Keratinocyte (primary cell): Measurements from ENCODE around the gene TBL1Y. TPM values are rescaled to one million over a fixed set of nuclear protein-coding genes. Genes with fewer than 3 reads are reported as not detected.
"Not testable (repeated sequence)": the region's sequence is repeated elsewhere in the genome, so short reads cannot be mapped to it uniquely, and the experiment has no call there.

Source experiments
- DNase-seq: peaks from one replicate; pipeline ENCODE4 v3.0.0-alpha.2; 2011; ENCODE audit warnings: low read depth, missing footprints, low spot score
- FAIRE-seq: peaks from 2 replicates; lab custom pipeline; 2011; peaks lifted over from hg19 to GRCh38; lab: Jason Lieb, UNC
- H2AFZ ChIP-seq: 2 replicates; pipeline ENCODE4 v1.6.0; 2012; ENCODE audit warnings: low read length, control low read depth, inconsistent platforms; ENCODE audit not compliant: control insufficient read depth
- H3K27ac ChIP-seq: 2 replicates; pipeline ENCODE4 v1.5.1; 2011; ENCODE audit warnings: low read length; ENCODE audit not compliant: control insufficient read depth, insufficient read depth
- H3K27me3 ChIP-seq: 3 replicates; pipeline ENCODE4 v1.6.0; 2011; ENCODE audit warnings: low read length; ENCODE audit not compliant: control insufficient read depth, insufficient read depth; ENCODE audit errors: extremely low read depth
- H3K36me3 ChIP-seq, 2 experiments: 2 replicates in 1 of 2; 3 replicates in 1 of 2; pipeline ENCODE4 v1.5.1; 2011; ENCODE audit warnings: low read length in 2 of 2, mild to moderate bottlenecking in 1 of 2; ENCODE audit not compliant: control insufficient read depth in 2 of 2, insufficient read depth in 2 of 2; ENCODE audit errors: extremely low read depth in 1 of 2
- H3K4me1 ChIP-seq: 3 replicates; pipeline ENCODE4 v1.5.1; 2011; ENCODE audit warnings: low read length; ENCODE audit not compliant: control insufficient read depth, insufficient read depth; ENCODE audit errors: extremely low read depth
- H3K4me2 ChIP-seq: 3 replicates; pipeline ENCODE4 v1.6.0; 2011; ENCODE audit warnings: low read depth, low read length; ENCODE audit not compliant: control insufficient read depth, insufficient read depth; ENCODE audit errors: extremely low read depth
- H3K4me3 ChIP-seq, 3 experiments: fragments of 200-600 bp in 1 of 3; sonication (generic) in 1 of 3; 2 replicates in 2 of 3; 3 replicates in 1 of 3; pipeline ENCODE4 v1.5.1; 2011 to 2016; ENCODE audit warnings: low read length in 3 of 3, mild to moderate bottlenecking in 3 of 3, control low read depth in 2 of 3, inconsistent platforms in 1 of 3, low read depth in 1 of 3, mixed read lengths in 1 of 3, mixed run types in 1 of 3, moderate library complexity in 1 of 3; ENCODE audit not compliant: control insufficient read depth in 2 of 3, insufficient read depth in 2 of 3; ENCODE audit errors: extremely low read depth in 1 of 3
- H3K79me2 ChIP-seq: 2 replicates; pipeline ENCODE4 v1.6.0; 2012; ENCODE audit warnings: low read length; ENCODE audit not compliant: control insufficient read depth, insufficient read depth
- H3K9ac ChIP-seq: 3 replicates; pipeline ENCODE4 v1.6.0; 2011; ENCODE audit warnings: low read length; ENCODE audit not compliant: control insufficient read depth, insufficient read depth; ENCODE audit errors: extremely low read depth
- H3K9me1 ChIP-seq: 3 replicates; pipeline ENCODE4 v1.6.0; 2011; ENCODE audit warnings: low read length; ENCODE audit not compliant: control insufficient read depth, insufficient read depth; ENCODE audit errors: extremely low read depth
- H3K9me3 ChIP-seq: 2 replicates; pipeline ENCODE4 v1.5.1; 2012; ENCODE audit warnings: low read depth, low read length; ENCODE audit not compliant: control insufficient read depth
- H4K20me1 ChIP-seq: 3 replicates; pipeline ENCODE4 v1.6.0; 2011; ENCODE audit warnings: low read length; ENCODE audit not compliant: control insufficient read depth, insufficient read depth; ENCODE audit errors: extremely low read depth
- CTCF ChIP-seq, 3 experiments: IDR thresholded peaks in 1 of 3; conservative IDR thresholded peaks in 1 of 3; optimal IDR thresholded peaks in 1 of 3; 2 replicates in 2 of 3; 3 replicates in 1 of 3; pipeline versions ENCODE3 to v1.5.1; 2011; ENCODE audit warnings: low read length in 3 of 3, mild to moderate bottlenecking in 3 of 3, moderate library complexity in 2 of 3, control low read depth in 1 of 3, inconsistent platforms in 1 of 3; ENCODE audit not compliant: insufficient read depth in 2 of 3; ENCODE audit errors: extremely low read depth in 1 of 3
- EZH2 ChIP-seq: IDR thresholded peaks from one replicate; pipeline ENCODE4 v1.6.1; 2012; ENCODE audit warnings: inconsistent platforms, mild to moderate bottlenecking, low read length, moderate library complexity
- dilution Hi-C: fragments of 300-500 bp; cut with MboI; formaldehyde crosslinking; loops from one replicate; pipeline ENCODE4 v1.7.0; 2020; ENCODE audit warnings: low sequenced_read_pairs; ENCODE audit not compliant: extremely low pct_ligation_motif_present
- polyA plus RNA-seq, 5 experiments: library from polyadenylated mRNA; depleted of rRNA in 3 of 5; stranded (reverse) in 3 of 5; stranded (forward) in 1 of 5; unstranded in 1 of 5; fragments of >200 nt; gene quantifications; 1 replicate in 1 of 5; 2 replicates in 3 of 5; 3 replicates in 1 of 5; pipeline versions ENCODE4 v1.2.1 to v1.2.3, GENCODE V29; 2011 to 2012; ENCODE audit warnings: missing spikeins in 2 of 5, low read depth in 1 of 5, low replicate concordance in 1 of 5

Gene TBL1Y
- polyA plus RNA-seq, 1 donor (not counting 4 experiments of a cell fraction or from before 2014, with no cell fraction given) = not detected

GRCh38 chrY:6895236-6895635 lies 15.3 kb upstream of the TBL1Y start:
- FAIRE-seq = no peak

GRCh38 chrY:6902116-6902515 lies 8.4 kb upstream of the TBL1Y start:
- dilution Hi-C loops, H3K36me3 ChIP-seq, H2AFZ ChIP-seq, H3K4me1 ChIP-seq, DNase-seq, H4K20me1 ChIP-seq, H3K4me3 ChIP-seq, H3K9me3 ChIP-seq, H3K9me1 ChIP-seq, H3K4me2 ChIP-seq, H3K27ac ChIP-seq, H3K9ac ChIP-seq, FAIRE-seq, H3K79me2 ChIP-seq, H3K27me3 ChIP-seq: not testable (repeated sequence)

More at GRCh38 chrY:6895236-6895635, 15.3 kb upstream of the TBL1Y start:
- Histone ChIP-seq H3K4me1 (no peaks in the 10 kb centered on the region), H3K27me3 (no peaks in the 10 kb centered on the region), H3K79me2 (no peaks in the 10 kb centered on the region), H3K9me1 (no peaks in the 10 kb centered on the region), H2AFZ (no peak overlapping the region), H3K9me3 (no peaks in the 10 kb centered on the region), H3K36me3 (no peaks in the 10 kb centered on the region), H3K4me2 (no peak overlapping the region), H3K9ac (no peak overlapping the region), H3K4me3 (no peak overlapping the region), H4K20me1 (no peaks in the 10 kb centered on the region), H3K27ac (no peak overlapping the region)
- dilution Hi-C loops = no loop called here
- TF ChIP-seq EZH2 (no peak), CTCF (optimal IDR thresholded peaks at IDR 0.05 in 1 of 3, IDR thresholded peaks at IDR 0.05 in 1 of 3, conservative IDR thresholded peaks at IDR 0.05 in 1 of 3; ENCODE audit: extremely low read depth in 1 of 3, insufficient read depth in 2 of 3, low read length in 3 of 3) (no peak)
- DNase-seq = no peak

- H3K9me3 ChIP-seq = no peaks in the 10 kb centered on the region
- H3K27me3 ChIP-seq = no peaks in the 10 kb centered on the region
- H3K79me2 ChIP-seq = no peaks in the 10 kb centered on the region
- H3K36me3 ChIP-seq = no peaks in the 10 kb centered on the region
- no peak for FAIRE-seq
- dilution Hi-C loops = no loop called here
- DNase-seq = no peak
- no peak overlapping the region for H3K4me3 ChIP-seq
- TF ChIP-seq EZH2 = no peak
- TF ChIP-seq CTCF (optimal IDR thresholded peaks at IDR 0.05 in 1 of 3, IDR thresholded peaks at IDR 0.05 in 1 of 3, conservative IDR thresholded peaks at IDR 0.05 in 1 of 3; ENCODE audit: extremely low read depth in 1 of 3, insufficient read depth in 2 of 3, low read length in 3 of 3) = no peak
- H4K20me1 ChIP-seq = no peaks in the 10 kb centered on the region
- no peaks in the 10 kb centered on the region for H3K4me1 ChIP-seq
- H2AFZ ChIP-seq = no peak overlapping the region
- H3K27ac ChIP-seq = no peak overlapping the region
- H3K4me2 ChIP-seq = no peak overlapping the region
- no peak overlapping the region for H3K9ac ChIP-seq
- no peaks in the 10 kb centered on the region for H3K9me1 ChIP-seq
Measured at GRCh38 chrY:6907591-6907990, 2.9 kb upstream of the TBL1Y start.

- H3K9ac ChIP-seq, H3K79me2 ChIP-seq, dilution Hi-C loops, H3K27ac ChIP-seq, H3K4me1 ChIP-seq, H3K27me3 ChIP-seq, H2AFZ ChIP-seq, H3K4me2 ChIP-seq, H3K9me3 ChIP-seq, FAIRE-seq, H3K9me1 ChIP-seq, H3K4me3 ChIP-seq, DNase-seq, H3K36me3 ChIP-seq, H4K20me1 ChIP-seq: not testable (repeated sequence)
Measured at GRCh38 chrY:6908021-6908420, 2.5 kb upstream of the TBL1Y start.
